SJCRH30 (cell line): ENCODE data around the gene CAMKMT. TPM values are rescaled to one million over a fixed set of nuclear protein-coding genes. Genes with fewer than 3 reads are reported as not detected.

Experiments used
- total RNA-seq: library from RNA; depleted of rRNA; stranded (reverse); fragments of >200 nt; shearing (Covaris generic); gene quantifications from 2 replicates; pipeline ENCODE4 v1.2.3, GENCODE V29; 2014; rRNA removed

CAMKMT gene
- total RNA-seq, 1 experiment from 2014 or later = 11.3 TPM

Other genes with a start within 250 kb of the CAMKMT start
- 41.5 and 52.9 TPM in 2 replicates for gene PPM1B, start 193.1 kb upstream of the CAMKMT start, total RNA-seq
- not detected in 2 replicates for gene SLC3A1, start 86.5 kb upstream of the CAMKMT start, total RNA-seq
- 64.1 and 74.0 TPM in 2 replicates for gene PREPL, start 453 bp upstream of the CAMKMT start, total RNA-seq